Hepatocyte (in vitro differentiated cells): ENCODE results near the gene MTRFR.

Source experiments
- CTCF ChIP-seq: fragments of 200-600 bp; sonication (generic); IDR thresholded peaks from 2 replicates; pipeline ENCODE4 v1.5.1; 2016; ENCODE audit warnings: antibody characterized with exemption, mild to moderate bottlenecking; ENCODE audit not compliant: poor library complexity
- EZH2 ChIP-seq: fragments of 200-600 bp; sonication (generic); IDR thresholded peaks from 2 replicates; pipeline ENCODE4 v1.6.1; 2016; ENCODE audit warnings: antibody characterized with exemption, mild to moderate bottlenecking, borderline replicate concordance
- EZH2phosphoT487 ChIP-seq: fragments of 200-600 bp; sonication (generic); IDR thresholded peaks from one replicate; pipeline ENCODE4 v1.6.1; 2018; ENCODE audit warnings: antibody characterized with exemption, mild to moderate bottlenecking, low read depth, moderate library complexity; ENCODE audit not compliant: unreplicated experiment, severe bottlenecking

DNA sequence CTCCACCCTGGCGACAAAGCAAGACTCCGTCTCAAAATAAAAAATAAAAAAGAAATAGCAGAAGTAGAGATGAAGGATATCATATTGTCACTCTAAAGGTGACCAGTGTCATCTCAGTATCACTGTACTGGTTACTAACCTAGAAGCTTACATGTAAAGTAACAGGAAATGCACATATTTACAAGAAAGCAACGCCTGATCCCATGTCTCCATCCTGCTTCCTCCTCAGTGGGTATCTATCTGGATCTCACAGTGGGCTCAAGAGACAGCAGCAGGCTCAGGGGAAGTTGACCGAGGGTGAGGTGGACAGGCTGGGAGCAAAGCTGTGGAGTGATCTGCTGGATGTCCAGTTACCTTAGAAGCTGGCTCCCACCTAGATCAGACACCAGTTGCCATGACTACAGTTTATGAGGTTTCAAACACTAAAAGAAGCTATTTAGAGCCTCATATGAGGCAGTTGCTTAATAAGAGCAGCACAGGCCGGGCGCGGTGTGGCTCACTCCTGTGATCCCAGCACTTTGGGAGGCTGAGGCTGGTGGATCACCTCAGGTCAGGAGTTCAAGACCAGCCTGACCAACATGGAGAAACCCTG lies 10.5 kb downstream of the MTRFR start:
- TF ChIP-seq CTCF (no peak), EZH2 (no peak), EZH2phosphoT487 (no peak)
